Astrocyte (in vitro differentiated cells and primary cell): ENCODE measurements around the gene PPFIBP1.

Experiments
- EZH2 ChIP-seq: IDR thresholded peaks from 2 replicates; pipeline ENCODE4 v1.6.1; 2012; ENCODE audit warnings: mild to moderate bottlenecking, low read length, inconsistent platforms; ENCODE audit not compliant: insufficient read depth
- TF ChIP-seq, protein P1 (sequence below): IDR thresholded peaks from 2 replicates; pipeline ENCODE4 v1.5.1; 2011; ENCODE audit warnings: low read depth, mild to moderate bottlenecking, inconsistent platforms, low read length, moderate library complexity; ENCODE audit not compliant: insufficient read depth

DNA sequence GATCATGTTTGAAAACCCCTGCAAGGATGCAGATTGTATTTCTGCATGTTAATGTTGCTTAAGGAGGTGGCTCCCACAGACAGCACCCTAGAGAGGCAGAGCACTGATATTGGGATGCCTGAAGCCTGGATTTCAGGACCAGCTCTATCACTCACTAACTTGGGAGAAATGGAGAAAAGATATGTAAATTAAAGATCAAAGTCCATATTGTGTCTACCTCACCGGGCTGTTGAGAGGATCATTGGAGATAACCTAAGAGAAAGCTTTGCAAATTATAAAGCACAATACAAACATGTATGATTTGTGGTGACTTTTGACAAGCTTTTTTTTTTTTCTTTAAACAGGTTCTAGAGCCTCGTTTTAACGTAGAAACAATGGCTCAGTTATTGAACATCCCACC, 164.7 kb downstream of the PPFIBP1 start:
- TF ChIP-seq, protein P1, sequence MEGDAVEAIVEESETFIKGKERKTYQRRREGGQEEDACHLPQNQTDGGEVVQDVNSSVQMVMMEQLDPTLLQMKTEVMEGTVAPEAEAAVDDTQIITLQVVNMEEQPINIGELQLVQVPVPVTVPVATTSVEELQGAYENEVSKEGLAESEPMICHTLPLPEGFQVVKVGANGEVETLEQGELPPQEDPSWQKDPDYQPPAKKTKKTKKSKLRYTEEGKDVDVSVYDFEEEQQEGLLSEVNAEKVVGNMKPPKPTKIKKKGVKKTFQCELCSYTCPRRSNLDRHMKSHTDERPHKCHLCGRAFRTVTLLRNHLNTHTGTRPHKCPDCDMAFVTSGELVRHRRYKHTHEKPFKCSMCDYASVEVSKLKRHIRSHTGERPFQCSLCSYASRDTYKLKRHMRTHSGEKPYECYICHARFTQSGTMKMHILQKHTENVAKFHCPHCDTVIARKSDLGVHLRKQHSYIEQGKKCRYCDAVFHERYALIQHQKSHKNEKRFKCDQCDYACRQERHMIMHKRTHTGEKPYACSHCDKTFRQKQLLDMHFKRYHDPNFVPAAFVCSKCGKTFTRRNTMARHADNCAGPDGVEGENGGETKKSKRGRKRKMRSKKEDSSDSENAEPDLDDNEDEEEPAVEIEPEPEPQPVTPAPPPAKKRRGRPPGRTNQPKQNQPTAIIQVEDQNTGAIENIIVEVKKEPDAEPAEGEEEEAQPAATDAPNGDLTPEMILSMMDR = no peak
- TF ChIP-seq EZH2 = no peak
